Activated T-cell treated with anti-CD3 and anti-CD28 coated beads, Interleukin-2, amount 50 U/mL, for 72 hours (primary cell): Measurements from ENCODE around the gene BCAR3. TPM values are rescaled to one million over a fixed set of nuclear protein-coding genes. Genes with fewer than 3 reads are reported as not detected.

ENCODE experiments used
- ATAC-seq, 2 donors: fragments of 150-1000 bp; cut with Tn5 transposase; replicated peaks in 1 of 2; 2 replicates each; pipeline ENCODE4 v1.10.0; 2021; ENCODE audit warnings: moderate library complexity in 2 of 2, mild to moderate bottlenecking in 1 of 2
- DNase-seq, 2 donors: peaks; one replicate each; pipeline ENCODE4 v3.0.0; 2021 to 2022; ENCODE audit warnings: mixed read lengths in 1 of 2
- H3K27ac Mint-ChIP-seq: one replicate; pipeline ENCODE4 v1.8.0; 2022; ENCODE audit warnings: mild to moderate bottlenecking, moderate library complexity, mixed read lengths
- H3K27me3 Mint-ChIP-seq: one replicate; pipeline ENCODE4 v1.8.0; 2022; ENCODE audit warnings: low read depth, mixed read lengths
- H3K36me3 Mint-ChIP-seq, 2 donors: one replicate each; pipeline ENCODE4 v1.8.0; 2022; ENCODE audit warnings: mixed read lengths in 2 of 2, mild to moderate bottlenecking in 1 of 2; ENCODE audit not compliant: insufficient read depth in 2 of 2
- H3K4me1 Mint-ChIP-seq: one replicate; pipeline ENCODE4 v1.8.0; 2022; ENCODE audit warnings: low read depth, mixed read lengths
- H3K4me3 Mint-ChIP-seq, 2 donors: one replicate each; pipeline ENCODE4 v1.8.0; 2022; ENCODE audit warnings: mild to moderate bottlenecking in 2 of 2, mixed read lengths in 2 of 2, moderate library complexity in 2 of 2
- H3K9me3 Mint-ChIP-seq, 2 donors: one replicate each; pipeline ENCODE4 v1.8.0; 2022; ENCODE audit warnings: mixed read lengths in 2 of 2
- total RNA-seq, 2 donors: library from RNA; stranded (reverse); gene quantifications; one replicate each; pipeline ENCODE4 v1.2.3, GENCODE V29; 2022

BCAR3 gene
- total RNA-seq, 2 donors from 2014 or later: 3.1 to 3.2 TPM

DNA sequence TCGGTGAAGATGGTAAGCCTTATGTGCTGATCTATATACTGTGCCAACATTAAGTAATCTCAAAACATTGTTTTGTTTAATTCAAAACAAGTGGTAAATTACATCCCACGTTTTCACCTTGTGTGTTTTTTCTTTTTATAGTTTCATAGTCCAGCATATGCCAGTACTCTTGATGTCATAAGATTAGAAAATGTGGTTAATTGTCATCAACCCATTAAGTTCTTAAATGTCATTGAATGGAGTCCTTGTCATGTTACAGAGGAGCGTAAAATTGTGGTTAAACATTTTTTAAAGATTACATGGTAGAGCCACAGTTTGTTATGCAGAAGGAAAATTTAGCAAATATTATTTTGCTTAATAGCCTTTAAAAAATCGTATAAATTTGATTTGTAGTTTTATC is 140.6 kb downstream of the BCAR3 start:
- Mint-ChIP-seq H3K9me3 (no peaks in the 10 kb centered on the region), H3K27me3 (no peaks in the 10 kb centered on the region), H3K4me3 (no peak overlapping the region), H3K36me3 (no peaks in the 10 kb centered on the region), H3K27ac (no peak overlapping the region), H3K4me1 (no peaks in the 10 kb centered on the region)
- DNase-seq: no peak
- no peak for ATAC-seq

DNA sequence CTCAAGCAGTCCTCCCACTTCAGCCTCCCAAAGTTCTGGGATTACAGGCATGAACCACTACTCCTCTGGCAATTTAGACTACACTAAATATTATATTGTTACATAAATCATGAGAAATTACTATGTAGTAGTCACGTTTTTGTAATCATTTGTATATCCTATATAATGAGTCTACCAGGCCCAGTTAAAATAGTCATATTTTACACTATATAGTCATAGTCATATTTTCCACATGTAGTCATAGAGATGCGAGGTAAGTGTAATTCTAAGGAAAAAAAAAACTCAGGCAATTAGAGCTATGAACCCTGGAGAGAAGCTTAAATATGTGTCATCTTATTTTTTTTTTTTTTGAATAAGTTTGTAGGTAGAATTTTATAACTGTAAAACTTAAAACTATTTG is 143.7 kb downstream of the BCAR3 start:
- peak; percentile 25 to 56 for ATAC-seq
- H3K4me1 Mint-ChIP-seq: no peaks in the 10 kb centered on the region
- H3K27ac Mint-ChIP-seq: no peak overlapping the region

GRCh38 chr1:93537396-93537795 is 144.2 kb downstream of the BCAR3 start:
- Mint-ChIP-seq H3K9me3 (no peaks in the 10 kb centered on the region), H3K4me1 (no peaks in the 10 kb centered on the region), H3K4me3 (no peak overlapping the region), H3K27me3 (no peaks in the 10 kb centered on the region), H3K27ac (no peak overlapping the region), H3K36me3 (no peaks in the 10 kb centered on the region)
- DNase-seq (no peak), ATAC-seq (no peak)

More for the DNA sequence above, 143.7 kb downstream of the BCAR3 start:
- H3K4me3 Mint-ChIP-seq: no peak overlapping the region
- no peaks in the 10 kb centered on the region for H3K36me3 Mint-ChIP-seq
- no peak for DNase-seq
- H3K27me3 Mint-ChIP-seq: no peaks in the 10 kb centered on the region
- H3K9me3 Mint-ChIP-seq: no peaks in the 10 kb centered on the region

DNA sequence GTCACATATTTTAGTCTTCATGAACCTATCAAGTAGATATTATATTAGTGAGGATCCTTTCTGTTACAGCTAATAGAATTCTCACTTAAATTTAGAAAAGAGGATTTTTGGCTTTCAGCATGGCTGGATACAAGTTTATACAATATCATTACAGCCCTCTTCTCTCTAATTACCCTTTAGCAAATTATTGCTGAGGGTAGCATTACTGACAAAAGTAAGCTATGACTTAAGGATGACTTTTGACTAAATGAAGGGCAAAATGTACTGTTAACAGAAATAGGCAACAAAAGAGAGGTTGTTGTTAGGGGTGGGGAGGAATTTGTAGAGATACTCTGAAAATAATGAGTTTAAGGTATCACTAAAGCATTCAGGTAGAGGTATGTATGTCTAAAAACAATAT is 148.0 kb downstream of the BCAR3 start:
- DNase-seq: no peak
- H3K27ac Mint-ChIP-seq: no peak overlapping the region
- no peaks in the 10 kb centered on the region for H3K9me3 Mint-ChIP-seq
- ATAC-seq: no peak
- no peaks in the 10 kb centered on the region for H3K4me1 Mint-ChIP-seq
- no peaks in the 10 kb centered on the region for H3K36me3 Mint-ChIP-seq
- H3K27me3 Mint-ChIP-seq: no peaks in the 10 kb centered on the region
- no peak overlapping the region for H3K4me3 Mint-ChIP-seq

DNA sequence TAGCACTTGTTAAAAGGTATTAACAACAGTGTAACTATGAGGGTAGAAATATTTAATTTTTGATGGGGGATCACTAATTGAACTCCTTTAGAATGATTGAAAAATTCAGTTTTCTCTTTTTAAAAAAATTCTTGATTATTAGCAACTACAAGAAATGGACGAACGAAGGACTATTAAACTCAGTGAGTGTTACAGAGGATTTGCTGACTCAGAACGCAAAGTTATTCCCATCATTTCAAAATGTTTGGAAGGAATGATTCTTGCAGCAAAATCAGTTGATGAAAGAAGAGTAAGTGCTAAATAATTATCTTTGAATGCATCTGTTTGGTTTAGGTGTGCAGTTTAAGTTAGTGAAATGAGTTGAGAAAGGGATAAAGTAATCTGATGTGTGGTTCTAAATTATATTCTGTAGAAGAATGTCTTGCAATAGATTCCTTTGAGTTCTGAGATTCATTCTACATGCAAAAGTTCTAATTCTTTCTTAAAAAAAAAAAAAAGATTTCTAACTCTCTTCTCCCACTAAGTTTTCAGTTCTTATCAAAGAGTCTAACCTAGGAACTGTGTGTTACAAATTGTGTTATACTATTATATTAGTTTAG is 148.8 kb downstream of the BCAR3 start:
- DNase-seq: no peak

GRCh38 chr1:93531193-93531592 is 150.4 kb downstream of the BCAR3 start:
- Mint-ChIP-seq H3K9me3 (no peaks in the 10 kb centered on the region), H3K36me3 (no peaks in the 10 kb centered on the region), H3K4me3 (no peak overlapping the region), H3K27me3 (no peaks in the 10 kb centered on the region), H3K4me1 (no peaks in the 10 kb centered on the region), H3K27ac (no peak overlapping the region)
- DNase-seq: no peak
- ATAC-seq: no peak

More for the DNA sequence above, 148.8 kb downstream of the BCAR3 start:
- Mint-ChIP-seq H3K9me3 (no peaks in the 10 kb centered on the region), H3K4me1 (no peaks in the 10 kb centered on the region), H3K36me3 (no peaks in the 10 kb centered on the region), H3K27me3 (no peaks in the 10 kb centered on the region), H3K4me3 (no peak overlapping the region), H3K27ac (no peak overlapping the region)
- no peak for ATAC-seq

GRCh38 chr1:93528412-93528811 is 153.2 kb downstream of the BCAR3 start:
- H3K27ac Mint-ChIP-seq: no peak overlapping the region
- H3K9me3 Mint-ChIP-seq: no peaks in the 10 kb centered on the region
- H3K27me3 Mint-ChIP-seq: no peaks in the 10 kb centered on the region
- no peak for ATAC-seq
- DNase-seq: no peak
- H3K4me1 Mint-ChIP-seq: no peaks in the 10 kb centered on the region
- H3K4me3 Mint-ChIP-seq: no peak overlapping the region
- H3K36me3 Mint-ChIP-seq: no peaks in the 10 kb centered on the region

DNA sequence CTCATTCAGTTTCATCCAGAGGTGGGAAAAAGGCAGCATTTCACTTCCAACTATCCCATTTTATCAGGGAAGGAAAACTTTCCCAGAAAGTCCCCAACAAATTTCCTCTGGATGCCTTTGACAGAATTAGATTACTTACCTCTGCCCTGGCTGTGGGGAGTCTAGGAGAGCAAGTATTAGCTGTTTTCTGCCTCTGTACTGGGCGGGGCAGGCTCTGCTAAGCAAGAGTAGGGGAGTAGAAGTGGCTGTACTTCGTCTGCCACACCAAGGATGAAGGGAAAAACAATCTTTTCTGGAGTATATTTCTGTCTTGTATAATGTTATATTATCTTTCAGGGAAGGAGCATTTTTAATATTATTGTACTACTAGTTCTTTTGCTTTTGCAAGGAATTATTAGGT is 155.2 kb downstream of the BCAR3 start:
- no peaks in the 10 kb centered on the region for H3K27me3 Mint-ChIP-seq
- no peak for DNase-seq
- no peaks in the 10 kb centered on the region for H3K4me1 Mint-ChIP-seq
- no peak overlapping the region for H3K4me3 Mint-ChIP-seq
- H3K36me3 Mint-ChIP-seq: no peaks in the 10 kb centered on the region
- no peak overlapping the region for H3K27ac Mint-ChIP-seq
- ATAC-seq: no peak
- no peaks in the 10 kb centered on the region for H3K9me3 Mint-ChIP-seq

DNA sequence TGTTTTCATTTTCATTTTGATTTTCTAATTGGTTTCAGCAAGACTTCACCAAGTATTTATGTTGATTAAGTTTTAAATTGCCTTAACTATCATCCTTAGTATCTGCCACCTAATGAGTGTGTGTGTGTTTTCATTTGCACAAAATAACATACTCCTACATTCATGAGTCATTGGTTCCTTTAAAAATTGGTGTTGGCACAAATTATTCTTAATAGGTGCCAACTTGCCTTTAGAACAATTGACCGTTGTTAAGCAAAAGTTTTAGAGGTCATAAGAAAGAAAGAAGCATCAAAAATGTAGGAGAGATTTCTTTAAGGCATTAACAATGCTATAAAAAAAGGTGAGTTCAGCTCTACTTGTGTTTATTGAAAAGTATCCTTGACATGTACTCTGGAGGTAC is 156.2 kb downstream of the BCAR3 start:
- no peak overlapping the region for H3K27ac Mint-ChIP-seq

DNA sequence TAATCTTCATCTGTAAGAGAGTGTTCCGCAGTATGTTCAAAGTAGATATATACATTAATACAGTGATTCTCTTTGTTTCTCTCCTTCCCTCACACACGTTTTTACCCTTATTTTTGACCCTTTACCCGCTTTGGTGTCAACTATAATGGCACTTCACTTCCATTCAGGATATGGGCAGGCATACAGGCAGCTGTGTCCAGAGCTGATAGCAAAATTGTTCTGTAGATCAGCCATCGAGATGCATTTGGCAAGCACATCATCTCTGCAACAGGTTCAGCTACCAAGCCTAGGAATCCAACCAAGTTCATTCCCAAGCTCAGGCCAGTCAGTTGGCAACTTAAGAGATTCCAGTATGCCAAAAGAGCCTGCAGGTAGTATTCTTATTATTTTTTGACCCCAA is 158.9 kb downstream of the BCAR3 start:
- no peak overlapping the region for H3K27ac Mint-ChIP-seq
- DNase-seq (no peak), ATAC-seq (no peak)
- H3K27me3 Mint-ChIP-seq: no peaks in the 10 kb centered on the region
- H3K9me3 Mint-ChIP-seq: no peaks in the 10 kb centered on the region
- no peaks in the 10 kb centered on the region for H3K36me3 Mint-ChIP-seq
- H3K4me3 Mint-ChIP-seq: no peak overlapping the region
- no peaks in the 10 kb centered on the region for H3K4me1 Mint-ChIP-seq

More for the DNA sequence above, 156.2 kb downstream of the BCAR3 start:
- Mint-ChIP-seq H3K36me3 (no peaks in the 10 kb centered on the region), H3K4me1 (no peaks in the 10 kb centered on the region), H3K9me3 (no peaks in the 10 kb centered on the region), H3K27me3 (no peaks in the 10 kb centered on the region), H3K4me3 (no peak overlapping the region)
- DNase-seq (no peak), ATAC-seq (no peak)

GRCh38 chr1:93521618-93522017 is 160.0 kb downstream of the BCAR3 start:
- no peaks in the 10 kb centered on the region for H3K9me3 Mint-ChIP-seq
- H3K4me3 Mint-ChIP-seq: no peak overlapping the region
- ATAC-seq (no peak), DNase-seq (no peak)
- H3K4me1 Mint-ChIP-seq: no peaks in the 10 kb centered on the region
- no peak overlapping the region for H3K27ac Mint-ChIP-seq
- H3K27me3 Mint-ChIP-seq: no peaks in the 10 kb centered on the region
- H3K36me3 Mint-ChIP-seq: no peaks in the 10 kb centered on the region

DNA sequence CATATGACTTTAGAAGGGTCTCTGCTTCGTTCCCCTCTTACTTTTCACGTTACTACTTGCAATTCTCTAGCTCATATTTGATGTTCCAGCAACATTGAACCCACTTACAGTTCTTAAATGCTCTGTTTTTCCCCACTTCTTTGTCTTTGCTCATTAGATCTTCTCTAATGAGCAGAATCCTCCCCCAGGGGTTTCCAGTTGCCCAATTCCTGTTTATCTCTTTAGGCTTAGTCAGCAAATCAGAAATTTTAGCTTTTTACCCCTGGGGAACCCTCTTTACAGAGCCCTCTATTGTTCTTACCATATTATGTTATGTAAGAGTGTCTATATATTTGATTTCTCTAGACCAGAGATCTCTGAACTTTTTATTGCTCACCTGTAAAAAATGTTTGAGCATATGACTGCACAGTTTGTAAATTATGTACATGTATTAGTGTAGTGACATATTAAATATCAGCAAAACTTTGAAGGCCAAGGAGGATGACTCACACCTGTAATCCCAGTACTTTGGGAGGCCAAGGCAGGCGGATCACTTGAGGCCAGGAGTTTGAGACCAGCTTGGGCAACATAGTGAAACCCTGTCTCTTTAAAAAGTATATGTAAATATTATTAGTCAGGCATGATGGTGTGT is 162.3 kb downstream of the BCAR3 start:
- Mint-ChIP-seq H3K27ac (no peak overlapping the region), H3K9me3 (peaks cover 0 to 1% of the 10 kb centered on the region in 2 donors), H3K36me3 (no peaks in the 10 kb centered on the region), H3K4me3 (no peak overlapping the region), H3K4me1 (no peaks in the 10 kb centered on the region), H3K27me3 (no peaks in the 10 kb centered on the region)
- no peak for ATAC-seq
- DNase-seq: no peak

DNA sequence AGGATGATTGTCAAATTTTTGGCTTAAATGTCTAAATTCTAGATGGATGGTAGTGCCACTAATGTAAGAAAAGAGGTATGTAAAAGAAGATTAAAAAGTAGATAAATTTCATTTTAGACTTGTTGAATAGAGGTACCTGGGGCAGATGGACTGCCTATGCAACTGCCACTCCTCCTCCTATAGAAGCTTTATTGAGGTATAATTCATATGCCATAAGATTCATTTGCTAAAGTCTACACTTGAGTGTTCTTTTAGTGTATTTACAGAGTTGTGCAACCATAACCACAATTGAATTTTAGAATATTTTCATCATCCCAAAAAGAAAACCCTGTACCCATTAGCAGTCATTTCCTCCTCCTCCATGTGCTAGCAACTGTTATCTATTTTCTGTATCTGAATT is 163.1 kb downstream of the BCAR3 start:
- no peaks in the 10 kb centered on the region for H3K4me1 Mint-ChIP-seq
- DNase-seq (no peak), ATAC-seq (no peak)
- H3K36me3 Mint-ChIP-seq: peaks cover 0 to 2% of the 10 kb centered on the region in 2 donors
- H3K27ac Mint-ChIP-seq: no peak overlapping the region
- H3K9me3 Mint-ChIP-seq: peaks cover 0 to 1% of the 10 kb centered on the region in 2 donors
- H3K4me3 Mint-ChIP-seq: no peak overlapping the region
- H3K27me3 Mint-ChIP-seq: no peaks in the 10 kb centered on the region

- no peaks in the 10 kb centered on the region for H3K4me1 Mint-ChIP-seq
- H3K27ac Mint-ChIP-seq: no peak overlapping the region
- H3K4me3 Mint-ChIP-seq: no peak overlapping the region
- ATAC-seq: no peak
- H3K9me3 Mint-ChIP-seq: peaks cover 0 to 1% of the 10 kb centered on the region in 2 donors
- H3K36me3 Mint-ChIP-seq: peaks cover 0 to 2% of the 10 kb centered on the region in 2 donors
- no peaks in the 10 kb centered on the region for H3K27me3 Mint-ChIP-seq
- no peak for DNase-seq
Observed at GRCh38 chr1:93516164-93516563, 165.5 kb downstream of the BCAR3 start.
